GM12875 (cell line): ENCODE data around the gene RNF180.

ENCODE experiments used
- H3K4me3 ChIP-seq: one replicate; pipeline ENCODE4 v1.5.1; 2011; ENCODE audit warnings: low read depth, low read length, control low read depth
- CTCF ChIP-seq: IDR thresholded peaks from 2 replicates; pipeline ENCODE4 v1.5.1; 2011; ENCODE audit warnings: low read depth, mild to moderate bottlenecking, control low read depth, inconsistent platforms, low read length, moderate library complexity, borderline replicate concordance; ENCODE audit not compliant: insufficient read depth

Gene RNF180

DNA sequence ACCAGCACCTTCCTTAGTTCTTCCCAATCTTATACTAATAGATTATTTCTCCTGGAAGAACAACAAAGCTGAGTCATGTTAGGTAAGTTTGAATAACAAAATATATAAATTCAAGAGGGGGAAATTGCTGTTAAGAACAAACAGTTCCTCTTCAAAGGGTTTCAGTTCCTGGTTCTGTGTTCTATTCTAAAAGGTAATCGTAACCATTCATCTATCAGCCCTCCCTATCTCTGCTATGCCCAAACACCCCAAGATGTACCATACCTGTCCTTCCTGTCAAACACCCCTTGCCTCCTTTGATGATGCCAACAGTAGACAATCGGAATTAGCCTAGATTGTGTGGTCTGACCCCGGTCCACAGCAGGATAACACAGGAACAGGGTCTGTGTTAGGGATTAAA, 4.2 kb upstream of the RNF180 start:
- no peak overlapping the region for H3K4me3 ChIP-seq
- TF ChIP-seq CTCF: no peak

GRCh38 chr5:64163135-64163534, 2.5 kb upstream of the RNF180 start:
- TF ChIP-seq CTCF: no peak
- no peak overlapping the region for H3K4me3 ChIP-seq

GRCh38 chr5:64163746-64164145, 1.9 kb upstream of the RNF180 start:
- H3K4me3 ChIP-seq: no peak overlapping the region
- no peak for TF ChIP-seq CTCF

DNA sequence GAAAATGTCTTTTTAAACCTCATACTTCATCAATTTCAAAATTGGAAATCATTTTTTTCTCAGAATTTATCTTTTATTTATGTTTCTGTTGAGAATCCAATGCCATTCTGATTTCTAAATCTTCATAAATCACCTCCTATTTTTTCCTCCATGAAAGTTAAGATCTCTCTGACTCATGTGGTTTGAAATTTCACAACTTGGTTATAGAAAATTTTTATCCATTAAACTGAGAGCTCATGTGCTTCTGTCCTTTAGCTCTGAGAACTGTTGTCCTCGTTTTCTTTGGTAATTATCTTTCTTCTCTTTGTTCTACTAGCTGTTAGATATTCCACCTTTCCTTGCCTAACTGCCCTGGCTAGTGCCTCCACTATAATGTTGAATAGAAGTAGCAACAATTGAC, 1.5 kb upstream of the RNF180 start:
- TF ChIP-seq CTCF: no peak
- no peak overlapping the region for H3K4me3 ChIP-seq

GRCh38 chr5:64165160-64165499, 513 bp upstream of the RNF180 start:
- no peak for TF ChIP-seq CTCF
- H3K4me3 ChIP-seq: no peak overlapping the region

GRCh38 chr5:64166201-64166959, 737 bp downstream of the RNF180 start:
- TF ChIP-seq CTCF: no peak
- no peak overlapping the region for H3K4me3 ChIP-seq

DNA sequence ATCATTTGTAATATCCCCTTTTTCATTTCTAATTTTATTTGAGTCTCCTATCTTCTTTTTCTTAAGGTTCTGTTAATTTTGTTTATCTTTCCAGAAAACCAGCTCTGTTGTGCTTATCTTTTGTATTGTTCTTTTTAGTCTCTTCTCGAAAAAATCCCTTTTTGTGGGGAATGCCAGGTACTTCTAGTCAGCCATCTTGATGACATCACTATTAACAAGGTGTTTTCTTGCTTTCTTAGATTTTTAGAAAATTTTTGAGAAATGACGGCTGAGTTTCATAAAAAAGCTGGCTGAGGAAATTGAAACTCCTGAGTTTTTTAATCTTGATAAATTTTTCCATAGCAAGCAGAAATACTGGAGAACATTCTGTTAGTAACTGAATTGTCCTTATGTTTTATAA, 10.7 kb downstream of the RNF180 start:
- H3K4me3 ChIP-seq: no peak overlapping the region
- no peak for TF ChIP-seq CTCF
